Fibroblast of lung (primary cell): ENCODE results near the gene UBE2D2.

ENCODE experiments used
- EZH2 ChIP-seq: IDR thresholded peaks from 2 replicates; pipeline ENCODE4 v1.5.1; 2012; ENCODE audit warnings: low read length, control low read depth, mild to moderate bottlenecking; ENCODE audit errors: missing control alignments
- TF ChIP-seq, protein P1 (sequence below), 2 donors: IDR thresholded peaks in 1 of 2; conservative IDR thresholded peaks in 1 of 2; 1 replicate in 1 of 2; 2 replicates in 1 of 2; pipeline ENCODE4 v1.5.1; 2011 to 2012; ENCODE audit warnings: low read length in 2 of 2, control low read depth in 1 of 2, inconsistent platforms in 1 of 2, low read depth in 1 of 2, mild to moderate bottlenecking in 1 of 2

DNA sequence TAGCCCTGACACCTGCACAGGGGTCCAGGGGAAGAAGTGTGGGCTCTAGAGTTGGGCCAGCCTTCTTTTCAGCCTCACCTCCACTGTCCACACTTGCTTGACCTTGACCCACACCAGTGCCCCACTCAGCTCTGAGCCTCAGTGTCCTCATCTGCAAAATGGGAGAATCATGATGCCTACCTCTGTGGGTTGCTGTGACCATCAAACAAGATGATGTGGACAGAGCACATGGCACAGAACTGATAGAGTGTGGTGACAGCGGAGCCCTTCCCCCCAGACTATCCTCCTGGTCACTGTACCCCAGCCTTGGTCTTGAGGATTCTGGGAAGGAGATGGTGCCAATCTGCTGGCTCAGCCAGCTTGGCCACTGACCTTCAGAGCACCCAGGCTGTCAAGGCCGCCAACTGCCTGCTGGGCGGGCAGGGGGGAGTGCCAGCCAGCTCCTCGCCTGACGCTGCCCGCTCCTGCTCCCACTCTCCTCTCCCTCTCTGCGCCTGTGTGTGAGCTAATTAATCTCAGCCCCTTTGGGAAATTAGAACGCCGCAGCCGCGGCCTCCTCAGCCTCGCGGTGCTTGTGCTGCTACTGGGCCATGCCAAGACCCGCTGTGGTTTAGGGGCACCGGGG is 103.7 kb downstream of the UBE2D2 start:
- TF ChIP-seq, protein P1, sequence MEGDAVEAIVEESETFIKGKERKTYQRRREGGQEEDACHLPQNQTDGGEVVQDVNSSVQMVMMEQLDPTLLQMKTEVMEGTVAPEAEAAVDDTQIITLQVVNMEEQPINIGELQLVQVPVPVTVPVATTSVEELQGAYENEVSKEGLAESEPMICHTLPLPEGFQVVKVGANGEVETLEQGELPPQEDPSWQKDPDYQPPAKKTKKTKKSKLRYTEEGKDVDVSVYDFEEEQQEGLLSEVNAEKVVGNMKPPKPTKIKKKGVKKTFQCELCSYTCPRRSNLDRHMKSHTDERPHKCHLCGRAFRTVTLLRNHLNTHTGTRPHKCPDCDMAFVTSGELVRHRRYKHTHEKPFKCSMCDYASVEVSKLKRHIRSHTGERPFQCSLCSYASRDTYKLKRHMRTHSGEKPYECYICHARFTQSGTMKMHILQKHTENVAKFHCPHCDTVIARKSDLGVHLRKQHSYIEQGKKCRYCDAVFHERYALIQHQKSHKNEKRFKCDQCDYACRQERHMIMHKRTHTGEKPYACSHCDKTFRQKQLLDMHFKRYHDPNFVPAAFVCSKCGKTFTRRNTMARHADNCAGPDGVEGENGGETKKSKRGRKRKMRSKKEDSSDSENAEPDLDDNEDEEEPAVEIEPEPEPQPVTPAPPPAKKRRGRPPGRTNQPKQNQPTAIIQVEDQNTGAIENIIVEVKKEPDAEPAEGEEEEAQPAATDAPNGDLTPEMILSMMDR (conservative IDR thresholded peaks at IDR 0.05 in 1 of 2, IDR thresholded peaks at IDR 0.05 in 1 of 2; ENCODE audit: low read depth in 1 of 2, low read length in 2 of 2): no peak
- TF ChIP-seq EZH2: no peak
